ENCODE measurements around the gene UBE2K. TPM values are rescaled to one million over a fixed set of nuclear protein-coding genes. Genes with fewer than 3 reads are reported as not detected.

Gene UBE2K
- total and polyA plus RNA-seq, 2 experiments from 2014 or later, result 40.4 to 112 TPM

DNA sequence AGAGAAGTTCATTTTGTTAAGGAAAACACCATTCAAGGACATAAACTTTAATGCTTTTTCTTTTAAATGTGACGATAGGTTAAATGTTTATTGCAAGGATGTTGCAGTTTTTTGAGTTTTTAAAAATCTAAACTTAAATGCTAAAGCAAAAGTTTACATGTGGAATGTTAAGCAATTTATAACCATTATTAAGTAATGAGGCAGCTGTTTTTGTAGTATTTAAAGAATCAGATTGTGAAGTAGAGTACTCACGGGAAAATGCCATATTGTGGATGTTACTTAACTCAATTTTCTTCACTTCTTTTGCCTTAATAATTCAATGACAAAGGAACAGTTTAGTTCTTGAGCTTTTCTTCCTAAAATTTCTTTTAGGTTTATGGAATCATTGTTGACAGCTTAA lies 43.5 kb downstream of the UBE2K start:
- Histone ChIP-seq H3K4me3 (no peak overlapping the region), H3K9me2 (replicated peaks; ENCODE audit: insufficient read depth) (no peaks in the 10 kb centered on the region), H3K9me3 (ENCODE audit: low read depth) (no peaks in the 10 kb centered on the region), H3K36me3 (replicated peaks; ENCODE audit: insufficient read depth, low read depth) (no peaks in the 10 kb centered on the region), H3K79me2 (peaks cover 80% of the 10 kb centered on the region), H3K4me2 (no peak overlapping the region), H3K4me1 (ENCODE audit: insufficient read depth) (no peaks in the 10 kb centered on the region), H2AFZ (no peak overlapping the region), H3K27me3 (no peaks in the 10 kb centered on the region), H3K27ac (no peak overlapping the region), H4K20me1 (ENCODE audit: insufficient read depth, poor library complexity, severe bottlenecking) (peaks cover 14% of the 10 kb centered on the region)
- TF ChIP-seq CTCF (IDR thresholded peaks at IDR 0.05; ENCODE audit: poor library complexity), result no peak
- no peak for DNase-seq (ENCODE audit: low spot score)
- WGBS (ENCODE audit: low lambda C conversion rate, missing lambda C conversion rate), result 90% methylated on average over 2 of the region's 2 CpGs

- no peaks in the 10 kb centered on the region for H3K27me3 ChIP-seq
- no peak for DNase-seq (ENCODE audit: low spot score)
- H4K20me1 ChIP-seq (ENCODE audit: insufficient read depth, poor library complexity, severe bottlenecking), result no peaks in the 10 kb centered on the region
- 93% methylated on average over 1 of the region's 1 CpG for whole genome bisulfite sequencing (ENCODE audit: low lambda C conversion rate, missing lambda C conversion rate)
- H3K9me3 ChIP-seq (ENCODE audit: low read depth), result no peaks in the 10 kb centered on the region
- no peak overlapping the region for H2AFZ ChIP-seq
- H3K4me2 ChIP-seq, result no peak overlapping the region
- peaks cover 78% of the 10 kb centered on the region for H3K79me2 ChIP-seq
- no peak overlapping the region for H3K27ac ChIP-seq
- no peaks in the 10 kb centered on the region for H3K4me1 ChIP-seq (ENCODE audit: insufficient read depth)
- H3K4me3 ChIP-seq, result no peak overlapping the region
- TF ChIP-seq EZH2 (IDR thresholded peaks at IDR 0.05; ENCODE audit: borderline replicate concordance) (no peak), CTCF (IDR thresholded peaks at IDR 0.05; ENCODE audit: poor library complexity) (no peak), EZH2phosphoT487 (IDR thresholded peaks at IDR 0.05; ENCODE audit: low read depth, severe bottlenecking, unreplicated experiment) (no peak)
- no peaks in the 10 kb centered on the region for H3K36me3 ChIP-seq (replicated peaks; ENCODE audit: insufficient read depth, low read depth)
- no peaks in the 10 kb centered on the region for H3K9me2 ChIP-seq (replicated peaks; ENCODE audit: insufficient read depth)
Observed at GRCh38 chr4:39745920-39746319, 48.0 kb downstream of the UBE2K start.

DNA sequence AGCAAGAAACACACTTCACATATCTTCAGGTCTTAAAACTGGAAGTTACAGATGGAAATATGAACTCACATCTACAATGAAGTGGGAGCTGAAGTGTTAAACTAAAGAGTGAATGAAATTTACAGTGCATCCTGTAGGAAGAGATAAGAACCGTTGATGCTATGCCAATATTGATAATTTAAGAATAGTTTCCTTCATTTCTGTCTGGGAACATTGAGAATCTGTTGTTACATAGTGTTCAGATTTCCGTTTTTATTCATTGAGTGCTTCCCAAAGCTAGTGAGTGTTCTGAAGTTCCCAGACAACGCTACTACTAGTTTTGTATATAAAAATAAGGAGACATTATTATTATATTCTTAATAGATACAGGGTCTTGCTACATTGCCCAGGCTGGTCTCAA lies 52.3 kb downstream of the UBE2K start:
- no peaks in the 10 kb centered on the region for H3K4me1 ChIP-seq (ENCODE audit: insufficient read depth)
- 80% methylated on average over 3 of the region's 3 CpGs for WGBS (ENCODE audit: low lambda C conversion rate, missing lambda C conversion rate)
- no peak overlapping the region for H3K27ac ChIP-seq
- no peak overlapping the region for H2AFZ ChIP-seq
- H4K20me1 ChIP-seq (ENCODE audit: insufficient read depth, poor library complexity, severe bottlenecking), result peaks cover 4% of the 10 kb centered on the region
- DNase-seq (ENCODE audit: low spot score), result no peak
- no peak overlapping the region for H3K4me2 ChIP-seq
- H3K4me3 ChIP-seq, result no peak overlapping the region
- no peaks in the 10 kb centered on the region for H3K9me3 ChIP-seq (ENCODE audit: low read depth)
- H3K79me2 ChIP-seq, result peaks cover 73% of the 10 kb centered on the region
- H3K36me3 ChIP-seq (replicated peaks; ENCODE audit: insufficient read depth, low read depth), result no peaks in the 10 kb centered on the region
- H3K27me3 ChIP-seq, result no peaks in the 10 kb centered on the region
- TF ChIP-seq CTCF (IDR thresholded peaks at IDR 0.05; ENCODE audit: poor library complexity) (no peak), EZH2 (IDR thresholded peaks at IDR 0.05; ENCODE audit: borderline replicate concordance) (no peak), EZH2phosphoT487 (IDR thresholded peaks at IDR 0.05; ENCODE audit: low read depth, severe bottlenecking, unreplicated experiment) (no peak)
- no peaks in the 10 kb centered on the region for H3K9me2 ChIP-seq (replicated peaks; ENCODE audit: insufficient read depth)

DNA sequence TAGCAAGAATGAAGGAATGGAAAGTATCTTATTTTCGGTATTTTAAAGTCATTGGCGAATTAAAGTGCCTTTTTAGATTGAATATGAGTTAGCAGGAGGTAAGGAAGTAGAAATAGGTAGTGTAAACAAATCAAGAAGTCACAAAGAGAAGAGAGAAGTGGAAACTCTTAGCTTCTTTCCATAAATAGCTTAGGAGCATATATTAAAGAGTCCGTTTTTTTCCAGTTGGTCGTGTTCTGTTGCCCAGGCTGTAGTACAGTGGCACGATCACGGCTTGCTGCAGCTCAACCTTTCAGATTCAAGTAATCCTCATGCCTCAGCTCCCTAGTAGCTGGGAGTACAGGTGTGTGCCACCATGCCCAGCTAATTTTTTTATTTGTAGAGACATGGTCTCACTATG lies 56.4 kb downstream of the UBE2K start:
- Histone ChIP-seq H3K79me2 (peaks cover 60% of the 10 kb centered on the region), H3K4me3 (no peak overlapping the region), H3K9me2 (replicated peaks; ENCODE audit: insufficient read depth) (no peaks in the 10 kb centered on the region), H3K27ac (no peak overlapping the region), H4K20me1 (ENCODE audit: insufficient read depth, poor library complexity, severe bottlenecking) (peaks cover 4% of the 10 kb centered on the region), H3K4me1 (ENCODE audit: insufficient read depth) (no peaks in the 10 kb centered on the region), H3K36me3 (replicated peaks; ENCODE audit: insufficient read depth, low read depth) (no peaks in the 10 kb centered on the region), H2AFZ (no peak overlapping the region), H3K9me3 (ENCODE audit: low read depth) (no peaks in the 10 kb centered on the region), H3K4me2 (no peak overlapping the region), H3K27me3 (no peaks in the 10 kb centered on the region)
- no peak for DNase-seq (ENCODE audit: low spot score)
- 95% methylated on average over 6 of the region's 6 CpGs for WGBS (ENCODE audit: low lambda C conversion rate, missing lambda C conversion rate)
- TF ChIP-seq EZH2 (IDR thresholded peaks at IDR 0.05; ENCODE audit: borderline replicate concordance), result no peak
- no peak for TF ChIP-seq CTCF (IDR thresholded peaks at IDR 0.05; ENCODE audit: poor library complexity)
- no peak for TF ChIP-seq EZH2phosphoT487 (IDR thresholded peaks at IDR 0.05; ENCODE audit: low read depth, severe bottlenecking, unreplicated experiment)

All from hepatocyte (in vitro differentiated cells).